ENCODE results near the gene LIPC.

GRCh38 chr15:58562135-58562534 lies 130.3 kb downstream of the LIPC start:
- TF ChIP-seq CTCF (IDR thresholded peaks at IDR 0.05) = no peak
- no peak for TF ChIP-seq POLR2A (IDR thresholded peaks at IDR 0.05)
- no peak for TF ChIP-seq POLR2AphosphoS5 (IDR thresholded peaks at IDR 0.05)
